NCI-H446 (cell line): ENCODE measurements around the gene EIF4E2.

Experiments used
- DNase-seq, 2 experiments: peaks; one replicate each; lab custom pipeline; 2025; lab: John Stamatoyannopoulos, UW

Gene EIF4E2

GRCh38 chr2:232550354-232551249 is at the start of gene EIF4E2, which contains the start of gene TIGD1:
Gene EIF4E2, plus strand, starts transcription at chr2:232550689. Its CDS starts 36 bp downstream, at chr2:232550725.
Gene TIGD1, minus strand, starts transcription at chr2:232550557. Its CDS starts 675 bp downstream, at chr2:232549882.
- DNase-seq: peak; percentile 77 to 91

GRCh38 chr2:232501331-232501771 is 49.1 kb upstream of the EIF4E2 start:
- DNase-seq: no peak

- DNase-seq: no peak
Observed at GRCh38 chr2:232501794-232502390, 48.6 kb upstream of the EIF4E2 start.

- DNase-seq: no peak
Observed at GRCh38 chr2:232502511-232502910, 48.0 kb upstream of the EIF4E2 start.

- DNase-seq: no peak
Observed at GRCh38 chr2:232502911-232503808, 47.3 kb upstream of the EIF4E2 start.

GRCh38 chr2:232503809-232504323 is 46.6 kb upstream of the EIF4E2 start:
- no peak for DNase-seq

GRCh38 chr2:232504438-232504837 is 46.1 kb upstream of the EIF4E2 start:
- no peak for DNase-seq

GRCh38 chr2:232505856-232506255 is 44.6 kb upstream of the EIF4E2 start:
- no peak for DNase-seq

GRCh38 chr2:232506709-232507108 is 43.8 kb upstream of the EIF4E2 start:
- DNase-seq: no peak

- DNase-seq: no peak
Observed at GRCh38 chr2:232508251-232508650, 42.2 kb upstream of the EIF4E2 start.

GRCh38 chr2:232511336-232511890 is 39.1 kb upstream of the EIF4E2 start:
- DNase-seq: no peak

- DNase-seq: no peak
Observed at GRCh38 chr2:232512602-232513001, 37.9 kb upstream of the EIF4E2 start.

- DNase-seq: no peak
Observed at GRCh38 chr2:232513353-232513752, 37.1 kb upstream of the EIF4E2 start.

- DNase-seq: no peak
Observed at GRCh38 chr2:232515639-232516038, 34.9 kb upstream of the EIF4E2 start.

- no peak for DNase-seq
Observed at GRCh38 chr2:232516551-232516950, 33.9 kb upstream of the EIF4E2 start.

GRCh38 chr2:232518844-232519243 is 31.6 kb upstream of the EIF4E2 start:
- DNase-seq: no peak

- no peak for DNase-seq
Observed at GRCh38 chr2:232519581-232520438, 30.7 kb upstream of the EIF4E2 start, which contains the start of gene PRSS56. Gene PRSS56, plus strand, starts transcription at chr2:232520388. Its CDS starts 211 bp downstream, at chr2:232520599.

- no peak for DNase-seq
Observed at GRCh38 chr2:232520489-232520888, 30.0 kb upstream of the EIF4E2 start.

GRCh38 chr2:232521098-232521497 is 29.4 kb upstream of the EIF4E2 start:
- no peak for DNase-seq

GRCh38 chr2:232521959-232522622 is 28.4 kb upstream of the EIF4E2 start:
- peak in 1 of 2 experiments; percentile 37 for DNase-seq
